ENCODE measurements around the gene EPN2. TPM values are rescaled to one million over a fixed set of nuclear protein-coding genes. Genes with fewer than 3 reads are reported as not detected.

EPN2 gene
- polyA plus RNA-seq, 1 experiment = 21.2 TPM

DNA sequence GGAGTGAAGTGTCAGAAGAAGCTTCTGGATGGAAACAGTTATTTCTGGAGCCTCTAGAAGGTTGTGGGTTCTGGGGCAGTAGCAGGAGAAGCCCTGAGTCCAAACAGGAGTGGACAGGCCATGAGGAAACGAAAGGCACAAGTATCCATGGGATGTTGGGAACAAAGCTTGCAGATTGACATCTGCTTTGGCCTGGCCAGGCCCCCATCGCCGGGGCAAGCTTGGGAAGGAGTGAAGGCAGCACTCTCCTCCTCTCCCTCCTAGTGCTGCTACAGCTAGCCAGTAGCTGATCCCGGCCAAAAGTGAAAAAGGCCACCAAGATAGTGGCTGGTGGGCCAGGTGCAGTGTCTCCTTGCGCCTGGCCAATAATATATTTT, 85.0 kb downstream of the EPN2 start:
- TF ChIP-seq, protein P1, sequence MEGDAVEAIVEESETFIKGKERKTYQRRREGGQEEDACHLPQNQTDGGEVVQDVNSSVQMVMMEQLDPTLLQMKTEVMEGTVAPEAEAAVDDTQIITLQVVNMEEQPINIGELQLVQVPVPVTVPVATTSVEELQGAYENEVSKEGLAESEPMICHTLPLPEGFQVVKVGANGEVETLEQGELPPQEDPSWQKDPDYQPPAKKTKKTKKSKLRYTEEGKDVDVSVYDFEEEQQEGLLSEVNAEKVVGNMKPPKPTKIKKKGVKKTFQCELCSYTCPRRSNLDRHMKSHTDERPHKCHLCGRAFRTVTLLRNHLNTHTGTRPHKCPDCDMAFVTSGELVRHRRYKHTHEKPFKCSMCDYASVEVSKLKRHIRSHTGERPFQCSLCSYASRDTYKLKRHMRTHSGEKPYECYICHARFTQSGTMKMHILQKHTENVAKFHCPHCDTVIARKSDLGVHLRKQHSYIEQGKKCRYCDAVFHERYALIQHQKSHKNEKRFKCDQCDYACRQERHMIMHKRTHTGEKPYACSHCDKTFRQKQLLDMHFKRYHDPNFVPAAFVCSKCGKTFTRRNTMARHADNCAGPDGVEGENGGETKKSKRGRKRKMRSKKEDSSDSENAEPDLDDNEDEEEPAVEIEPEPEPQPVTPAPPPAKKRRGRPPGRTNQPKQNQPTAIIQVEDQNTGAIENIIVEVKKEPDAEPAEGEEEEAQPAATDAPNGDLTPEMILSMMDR (IDR thresholded peaks at IDR 0.05; ENCODE audit: insufficient read depth, low read depth, low read length) = no peak
- Histone ChIP-seq H3K27me3 (ENCODE audit: control insufficient read depth, insufficient read depth, low read length) (no peaks in the 10 kb centered on the region), H3K4me3 (ENCODE audit: low read depth, low read length) (no peak overlapping the region), H3K36me3 (ENCODE audit: control insufficient read depth, insufficient read depth, low read length) (peaks cover 5% of the 10 kb centered on the region)
- ChIA-PET POLR2A (no interaction called here), CTCF (interaction anchor here (0.7 to 2.0 kb wide), 9 partner anchors 12 to 441 kb away, joined by 3 to 5 read pairs (median 3); no protein-coding TSS in a partner anchor)
- no peak for DNase-seq (ENCODE audit: low read depth)

DNA sequence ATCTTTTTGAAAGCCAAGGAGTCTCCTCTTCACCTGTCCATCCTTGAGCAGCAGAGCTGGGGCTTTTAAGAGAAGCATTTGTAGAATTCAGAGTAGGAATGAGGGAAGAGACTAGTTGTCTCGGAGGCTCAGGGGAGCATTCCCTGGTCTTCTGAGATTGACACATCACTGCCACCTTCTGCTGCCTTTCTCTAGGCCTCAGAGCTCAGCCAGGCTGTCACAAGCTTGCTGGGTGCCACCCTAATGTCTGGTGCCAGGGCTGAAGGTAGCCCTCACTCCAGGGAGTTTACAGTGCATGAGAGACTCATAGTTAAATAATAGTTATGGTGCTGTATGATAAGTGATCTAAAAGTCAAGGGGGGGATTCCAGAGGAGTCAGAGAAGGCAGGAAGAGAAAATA, 85.7 kb downstream of the EPN2 start:
- TF ChIP-seq, protein P1 (IDR thresholded peaks at IDR 0.05; ENCODE audit: insufficient read depth, low read depth, low read length) = no peak
- Histone ChIP-seq H3K36me3 (ENCODE audit: control insufficient read depth, insufficient read depth, low read length) (peaks cover 5% of the 10 kb centered on the region), H3K4me3 (ENCODE audit: low read depth, low read length) (no peak overlapping the region), H3K27me3 (ENCODE audit: control insufficient read depth, insufficient read depth, low read length) (no peaks in the 10 kb centered on the region)
- POLR2A ChIA-PET = no interaction called here
- no peak for DNase-seq (ENCODE audit: low read depth)
- CTCF ChIA-PET = interaction anchor here (0.7 to 2.0 kb wide), 4 partner anchors 14 to 440 kb away, joined by 3 to 5 read pairs (median 4); no protein-coding TSS in a partner anchor

DNA sequence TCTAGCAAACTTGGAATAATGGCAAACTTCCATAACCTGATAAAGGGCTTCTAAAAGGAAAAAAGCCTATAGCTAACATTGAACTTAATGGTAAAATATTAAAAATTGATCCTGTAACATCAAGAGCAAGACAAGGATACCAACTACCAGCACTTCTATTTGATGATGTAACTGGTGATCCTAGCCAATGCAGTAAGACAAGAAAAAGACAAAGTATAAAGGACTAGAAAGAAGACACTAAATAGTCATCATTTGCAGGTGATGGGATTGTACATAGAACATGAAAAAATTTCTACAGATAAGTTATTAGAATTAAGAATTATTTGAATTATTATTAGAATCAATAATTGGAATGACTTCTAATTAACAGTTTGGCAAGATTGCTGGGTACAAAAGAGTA, 88.4 kb downstream of the EPN2 start:
- Histone ChIP-seq H3K27me3 (ENCODE audit: control insufficient read depth, insufficient read depth, low read length) (no peaks in the 10 kb centered on the region), H3K36me3 (ENCODE audit: control insufficient read depth, insufficient read depth, low read length) (peaks cover 8% of the 10 kb centered on the region), H3K4me3 (ENCODE audit: low read depth, low read length) (no peak overlapping the region)
- ChIA-PET POLR2A (no interaction called here), CTCF (interaction anchor here (1.1 kb wide), 1 partner anchor 12 kb away, joined by 3 read pairs; no protein-coding TSS in a partner anchor)
- TF ChIP-seq, protein P1 (IDR thresholded peaks at IDR 0.05; ENCODE audit: insufficient read depth, low read depth, low read length) = no peak
- DNase-seq (ENCODE audit: low read depth) = no peak

DNA sequence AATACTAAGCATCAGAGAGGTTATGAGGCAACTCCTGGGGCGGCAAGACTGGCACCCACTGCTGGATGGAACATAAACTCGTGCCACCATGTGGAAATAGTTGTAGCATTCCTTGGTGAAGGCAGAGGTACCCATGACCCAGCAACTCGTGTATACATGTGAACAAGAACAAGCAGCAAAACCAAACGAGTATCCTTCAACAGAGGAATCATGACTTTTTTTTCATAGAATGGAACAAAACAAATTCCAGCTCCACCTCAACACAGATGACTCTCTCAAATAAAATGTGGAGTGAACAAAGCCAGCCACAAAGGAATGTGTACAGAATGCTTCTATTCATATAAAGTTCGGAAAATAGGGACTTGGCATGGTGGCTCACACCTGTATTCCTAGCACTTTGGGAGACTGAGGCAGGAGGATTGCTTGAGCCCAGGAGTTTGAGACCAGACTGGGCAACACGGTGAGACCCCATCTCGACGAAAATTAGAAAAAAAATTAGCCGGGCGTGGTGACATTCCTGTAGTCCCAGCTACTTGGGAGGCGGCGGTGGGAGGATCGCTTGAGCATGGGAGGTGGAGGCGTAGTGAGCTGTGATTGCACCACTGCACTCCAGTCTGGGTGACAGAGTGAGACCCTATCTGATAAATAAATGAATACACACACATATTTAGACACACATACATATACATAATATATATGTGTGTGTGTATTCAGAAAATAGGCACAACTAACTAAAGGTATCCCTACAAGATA, 90.0 kb downstream of the EPN2 start:
- no peaks in the 10 kb centered on the region for H3K27me3 ChIP-seq (ENCODE audit: control insufficient read depth, insufficient read depth, low read length)
- peaks cover 4% of the 10 kb centered on the region for H3K36me3 ChIP-seq (ENCODE audit: control insufficient read depth, insufficient read depth, low read length)
- TF ChIP-seq, protein P1 (IDR thresholded peaks at IDR 0.05; ENCODE audit: insufficient read depth, low read depth, low read length) = no peak
- peak; percentile 74 for DNase-seq (ENCODE audit: low read depth)
- CTCF ChIA-PET = no interaction called here
- no peak overlapping the region for H3K4me3 ChIP-seq (ENCODE audit: low read depth, low read length)
- POLR2A ChIA-PET = no interaction called here

DNA sequence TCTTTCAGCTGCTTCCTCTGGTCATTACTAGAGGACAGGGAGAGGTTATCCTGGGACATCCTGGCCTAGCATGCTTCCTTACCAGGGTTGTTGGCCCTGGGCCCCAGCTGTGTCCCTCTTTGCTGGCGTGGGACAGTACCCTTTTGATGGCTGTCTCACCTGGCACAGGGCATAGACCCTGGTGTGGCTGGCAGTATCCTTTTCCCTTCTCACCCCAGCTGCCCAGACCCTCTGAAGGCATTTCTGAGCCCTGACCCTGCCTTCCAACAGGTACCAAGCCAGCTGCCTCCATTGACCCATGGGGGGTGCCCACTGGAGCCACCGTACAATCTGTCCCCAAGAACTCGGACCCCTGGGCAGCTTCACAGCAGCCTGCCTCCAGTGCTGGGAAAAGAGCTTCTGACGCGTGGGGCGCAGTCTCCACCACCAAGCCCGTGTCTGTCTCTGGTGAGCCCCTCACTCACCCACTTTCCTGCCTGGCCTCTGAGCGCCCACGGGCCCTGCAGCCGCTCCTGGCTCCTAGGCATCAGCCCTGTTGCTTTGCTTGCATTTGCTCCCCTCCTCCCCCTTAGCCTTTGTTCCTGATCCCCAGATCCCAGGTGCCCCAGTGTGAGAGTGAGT, 91.4 kb downstream of the EPN2 start:
- ChIA-PET CTCF (interaction anchor here (0.5 to 1.3 kb wide), 3 partner anchors 10 to 22 kb away, joined by 3 to 9 read pairs (median 3); no protein-coding TSS in a partner anchor), POLR2A (no interaction called here)
- Histone ChIP-seq H3K36me3 (ENCODE audit: control insufficient read depth, insufficient read depth, low read length) (peaks cover 2% of the 10 kb centered on the region; the same call in 1 of the 2 replicates), H3K27me3 (ENCODE audit: control insufficient read depth, insufficient read depth, low read length) (no peaks in the 10 kb centered on the region), H3K4me3 (ENCODE audit: low read depth, low read length) (no peak overlapping the region)
- TF ChIP-seq, protein P1 (IDR thresholded peaks at IDR 0.05; ENCODE audit: insufficient read depth, low read depth, low read length) = no peak
- DNase-seq (ENCODE audit: low read depth) = no peak

Data from BJ (cell line).